NCI-H446 treated with DMSO at 0.1 percent for 48 hours (cell line): ENCODE data around the gene CLEC12A.

ENCODE experiments used
- DNase-seq: peaks from one replicate; lab custom pipeline; 2025; lab: John Stamatoyannopoulos, UW

The CLEC12A gene

DNA sequence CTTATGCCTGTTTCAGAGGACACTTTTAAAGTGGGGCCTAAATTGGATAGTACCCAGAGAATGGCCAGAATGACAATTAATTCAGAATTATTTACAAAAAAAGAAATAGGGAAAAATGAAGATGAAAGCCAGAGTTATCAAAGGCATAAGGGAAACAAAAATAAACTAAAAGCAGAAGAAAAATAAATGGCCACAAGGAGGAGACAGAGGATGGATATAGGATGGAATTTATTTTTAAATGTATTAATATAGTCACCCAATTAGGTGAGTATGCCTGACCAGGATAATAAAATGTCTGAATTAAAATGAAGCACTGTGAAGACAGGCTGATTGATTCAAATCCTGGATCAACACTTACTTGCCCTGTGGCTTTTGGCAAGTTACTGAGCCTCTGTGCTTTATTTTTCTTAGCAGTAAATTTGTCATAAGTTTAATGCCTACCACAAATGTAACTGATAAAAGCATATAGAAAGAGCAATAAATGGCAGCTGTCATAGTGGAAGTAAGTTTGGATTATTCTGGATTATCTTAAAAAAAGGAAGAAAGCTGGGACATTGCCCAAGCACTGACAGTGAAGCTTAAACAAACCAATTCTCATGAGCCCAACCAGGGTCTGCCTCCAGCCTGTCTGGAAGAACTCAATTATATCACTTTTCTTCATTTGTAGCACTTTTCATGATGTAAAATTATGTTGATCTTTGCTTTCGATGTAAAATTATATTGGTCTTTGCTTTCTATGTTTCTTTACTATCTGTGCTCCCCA is 62.8 kb downstream of the CLEC12A start:
- no peak for DNase-seq
